NCI-H1694 (cell line): Measurements from ENCODE around the gene TMEM242.

Experiments
- DNase-seq: peaks from one replicate; lab custom pipeline; 2025; lab: John Stamatoyannopoulos, UW

TMEM242 gene

DNA sequence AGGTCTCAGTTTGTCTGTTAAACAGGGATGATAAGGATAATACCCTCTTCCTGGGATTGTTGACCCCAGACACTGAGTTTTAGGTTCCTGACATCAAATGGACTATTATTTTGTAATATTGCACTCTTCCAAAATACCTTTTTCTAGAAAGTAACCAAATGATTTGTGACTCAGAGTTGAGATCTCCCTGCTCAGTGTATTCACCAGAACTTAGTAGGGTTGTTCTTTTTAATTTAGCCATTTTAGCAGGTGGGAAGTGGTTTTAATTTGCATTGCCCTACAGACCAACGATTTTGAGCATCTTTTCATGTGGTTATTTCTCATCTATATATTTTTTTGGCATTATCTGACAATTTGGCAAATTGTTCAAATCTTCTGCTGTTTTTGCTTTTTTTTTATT, 75.1 kb downstream of the TMEM242 start:
- DNase-seq, result no peak

DNA sequence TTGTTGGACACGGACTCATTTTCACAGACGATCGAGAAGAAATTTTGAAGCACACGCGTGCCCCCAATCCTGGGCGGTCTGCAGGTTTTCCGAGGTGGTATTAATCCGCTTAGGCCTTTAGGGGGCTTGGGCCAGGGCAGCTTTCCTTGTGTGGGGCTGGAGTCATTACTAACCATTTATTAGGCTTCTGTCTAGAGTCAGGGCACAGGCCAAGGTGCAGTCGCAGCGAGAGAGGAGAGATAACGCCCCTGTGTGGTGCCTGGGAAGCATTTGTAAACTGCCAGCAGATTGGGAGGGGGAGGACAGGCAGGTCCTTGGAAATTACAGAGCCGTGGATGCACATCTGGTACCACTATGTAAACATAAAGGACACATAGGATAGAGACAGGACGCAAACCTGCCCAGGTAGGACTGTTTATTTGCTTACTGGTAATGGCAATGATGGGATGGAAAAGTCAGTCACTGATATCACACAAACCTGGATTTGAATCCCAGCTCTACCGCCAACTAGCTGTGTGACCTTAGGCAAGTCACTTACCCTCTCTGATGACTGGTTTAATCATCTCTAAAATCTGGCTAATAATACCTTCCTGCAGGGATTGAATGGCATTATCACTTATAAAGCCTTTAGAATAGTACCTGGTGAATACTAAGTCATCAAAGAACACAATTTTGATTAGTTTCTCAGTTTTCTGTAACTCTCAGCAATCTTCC, 76.4 kb downstream of the TMEM242 start:
- DNase-seq, result no peak

DNA sequence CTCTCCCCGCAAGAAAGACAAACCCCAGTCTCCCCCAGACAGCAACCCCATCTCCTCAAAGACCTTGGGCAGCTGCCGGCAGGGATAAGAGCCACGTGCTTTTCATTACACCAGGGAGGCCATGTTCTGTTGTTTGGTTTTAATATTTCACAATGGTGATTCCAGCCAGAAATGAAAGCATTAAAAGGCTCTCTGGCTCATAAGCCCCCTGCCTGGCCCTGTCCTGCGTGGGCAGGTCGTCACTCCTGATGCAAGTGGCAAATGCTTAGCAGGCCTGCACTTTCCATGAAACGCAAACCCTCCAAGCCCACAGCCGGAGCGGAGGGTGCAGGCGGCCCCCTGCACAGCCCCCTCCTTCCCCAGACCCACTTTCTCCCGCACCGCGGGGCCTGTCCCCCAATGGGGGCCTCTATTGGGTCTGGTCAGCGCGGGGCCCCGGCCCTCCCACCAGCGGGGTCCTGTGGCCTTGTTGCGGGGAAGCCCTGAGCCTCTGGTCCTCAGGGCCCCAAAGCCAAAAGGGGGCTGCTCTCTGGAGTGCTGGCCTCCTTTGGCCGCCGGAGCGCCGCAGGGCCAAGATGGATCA, 77.2 kb downstream of the TMEM242 start:
- no peak for DNase-seq

DNA sequence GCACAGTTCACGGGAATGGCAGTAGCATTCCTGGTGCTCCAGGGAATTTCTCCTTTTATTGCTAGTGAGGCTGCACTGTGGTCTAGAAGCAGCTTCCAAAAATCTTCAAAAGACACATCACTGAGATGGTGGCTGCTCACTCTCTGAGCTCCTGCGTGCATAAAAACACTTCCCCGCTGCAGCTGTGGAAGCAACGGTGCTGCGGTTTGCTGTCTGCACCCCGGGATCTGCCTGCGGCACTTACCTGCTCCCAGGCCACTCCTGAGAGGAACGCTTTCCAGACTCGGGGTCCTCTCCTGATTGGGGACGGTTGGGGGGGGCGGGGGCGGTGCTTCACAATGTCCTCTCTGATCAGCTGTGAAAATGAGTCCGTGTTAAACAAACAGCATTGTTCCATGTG, 77.9 kb downstream of the TMEM242 start:
- DNase-seq, result no peak

DNA sequence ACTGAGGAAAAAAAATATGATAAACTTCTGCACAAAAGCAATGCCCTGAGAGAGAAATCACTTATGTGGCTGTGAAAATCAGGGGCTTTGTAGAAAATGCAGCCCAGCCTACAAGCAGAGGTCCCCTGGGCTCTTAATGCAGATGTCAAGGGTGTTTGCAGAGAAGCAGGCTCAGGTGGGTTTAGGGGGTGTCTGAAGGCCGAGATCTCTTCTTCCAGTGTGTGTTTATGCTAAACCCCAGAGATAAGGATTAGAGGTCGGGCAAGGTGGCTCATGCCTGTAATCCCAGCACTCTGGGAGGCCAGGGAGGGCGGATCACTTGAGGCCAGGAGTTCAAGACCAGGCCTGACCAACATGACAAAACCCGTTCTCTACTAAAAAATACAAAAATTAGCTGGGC, 78.5 kb downstream of the TMEM242 start:
- no peak for DNase-seq

DNA sequence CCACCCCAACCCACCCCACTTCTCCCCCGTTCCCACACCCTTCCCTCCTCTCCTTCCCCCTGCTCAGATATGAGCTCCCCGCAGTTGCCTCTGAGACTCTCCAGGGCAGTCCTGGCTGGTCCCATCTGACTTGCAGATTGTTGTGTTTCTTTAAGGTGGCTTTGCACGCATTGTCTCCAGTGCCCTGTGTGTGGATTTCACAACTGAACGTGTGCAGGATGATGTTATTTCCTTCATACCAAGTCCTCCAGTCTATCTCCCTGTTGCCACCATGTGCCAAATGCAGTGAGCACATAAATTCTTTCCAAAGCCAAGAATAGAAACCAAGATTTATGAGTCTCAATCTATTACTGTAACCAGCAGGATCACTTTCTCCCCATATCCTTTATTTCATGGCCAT, 79.1 kb downstream of the TMEM242 start:
- no peak for DNase-seq

DNA sequence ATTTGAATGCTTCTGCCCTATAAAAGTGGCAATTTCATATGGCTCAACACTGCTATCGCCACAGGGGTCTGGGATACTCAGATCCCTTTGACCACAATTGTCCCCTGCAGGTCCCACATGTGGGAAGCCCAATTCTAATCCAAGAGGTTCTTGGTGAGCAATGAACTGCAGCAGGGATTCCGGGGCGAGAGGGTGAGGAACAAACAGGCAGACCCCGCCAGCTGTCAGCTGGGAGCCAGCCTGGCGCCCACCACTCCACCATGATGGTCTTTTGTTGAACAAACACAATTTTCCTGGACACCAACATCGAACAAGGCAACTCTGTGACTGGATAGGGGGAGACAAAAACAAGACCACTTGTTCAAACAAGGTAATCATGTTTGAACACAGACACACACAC, 80.5 kb downstream of the TMEM242 start:
- no peak for DNase-seq

DNA sequence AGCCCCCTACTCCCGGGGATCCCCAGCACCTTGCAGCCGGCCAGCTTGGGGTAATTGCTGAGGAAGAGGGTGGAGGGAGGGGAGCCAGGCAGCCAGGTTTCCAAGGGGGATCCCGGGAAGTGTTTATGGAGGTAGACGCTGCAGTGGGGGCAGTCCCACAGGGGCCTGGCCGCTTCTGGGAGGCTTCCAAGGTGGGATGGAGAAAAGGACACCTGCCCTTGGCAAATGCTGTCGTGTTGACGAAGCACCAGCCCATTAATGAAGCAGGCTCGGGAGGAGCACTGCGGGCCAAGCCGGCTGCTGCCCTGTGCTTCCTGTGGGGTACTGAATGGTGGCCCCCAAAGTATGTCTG, 82.4 kb downstream of the TMEM242 start:
- DNase-seq, result no peak

DNA sequence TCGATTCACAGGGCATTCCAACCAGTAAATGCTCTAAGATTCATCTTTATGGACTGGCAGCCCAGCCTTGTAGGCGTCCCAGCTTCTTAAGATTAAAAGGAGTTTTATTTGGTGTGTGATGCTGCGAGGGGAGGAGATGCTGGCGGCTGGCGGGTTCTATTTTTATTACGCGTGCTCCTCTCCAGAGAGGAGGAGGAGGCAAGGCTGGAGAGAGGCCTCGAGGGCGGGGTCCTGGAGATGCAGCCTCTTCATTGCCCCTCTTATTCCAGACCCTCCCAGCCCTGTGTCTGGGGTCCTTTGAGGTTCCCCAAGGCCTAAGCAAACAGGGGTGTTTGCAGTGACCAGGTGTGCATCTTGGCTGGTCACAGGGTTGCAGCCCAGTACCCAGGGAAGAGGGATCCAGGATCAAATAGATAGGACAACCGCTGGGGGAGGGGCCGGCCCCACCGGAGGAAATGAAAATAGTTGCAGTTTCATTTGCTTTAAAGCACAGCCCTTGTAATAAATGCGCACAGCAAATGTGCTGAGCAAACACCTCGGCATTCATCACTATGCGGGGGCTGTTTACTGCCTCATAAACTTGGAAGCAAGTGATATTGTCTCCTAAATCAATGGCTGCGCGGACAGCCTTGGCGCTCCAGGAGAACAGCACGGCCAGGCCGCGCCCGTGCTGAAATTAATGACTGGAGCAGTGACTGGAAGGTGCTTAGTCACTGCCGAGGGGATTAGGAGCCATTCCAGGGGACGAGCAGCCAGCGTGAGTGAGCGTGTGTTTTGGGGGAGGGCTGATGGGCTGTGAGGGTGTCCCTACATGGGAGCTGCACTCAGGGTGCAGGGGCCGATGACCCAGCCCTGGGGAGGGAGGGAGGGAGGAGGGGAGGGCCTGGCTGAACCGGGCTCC, 83.0 kb downstream of the TMEM242 start:
- no peak for DNase-seq

DNA sequence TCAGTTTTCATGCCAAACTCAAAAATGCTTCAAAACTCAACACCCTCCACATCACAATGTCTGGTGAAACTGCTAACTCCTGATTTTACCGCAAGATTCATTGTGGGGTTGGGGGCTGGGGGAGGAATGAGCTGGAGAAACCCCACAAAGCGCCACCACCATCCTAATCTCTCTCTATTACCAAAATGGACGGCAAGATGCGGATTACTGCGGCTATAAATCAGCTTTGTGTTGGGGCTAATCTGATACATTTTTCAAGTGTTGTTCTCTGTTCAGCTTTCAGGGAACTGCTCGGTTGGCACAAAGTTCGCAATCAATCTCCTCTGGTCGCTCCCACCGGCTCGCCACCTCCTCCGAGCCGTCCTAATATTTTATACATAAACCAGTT, 83.7 kb downstream of the TMEM242 start:
- DNase-seq, result no peak
